ENCODE results near the gene WWC1. TPM values are rescaled to one million over a fixed set of nuclear protein-coding genes. Genes with fewer than 3 reads are reported as not detected.

Gene WWC1
- total and polyA plus RNA-seq, 10 of the 15 experiments (the other 5 are each of a cell fraction or from before 2014, with no cell fraction given), result 0.50 to 7.8 (median 2.5) TPM

GRCh38 chr5:168269937-168270330 lies 21.5 kb upstream of the WWC1 start (continued):
- TF ChIP-seq CREB1 (IDR thresholded peaks at IDR 0.05; ENCODE audit: low read depth), result no peak

- TF ChIP-seq ATF3 (IDR thresholded peaks at IDR 0.05; ENCODE audit: borderline replicate concordance, extremely low read depth, low read depth, low read length) (no peak), STAT3 (IDR thresholded peaks at IDR 0.05; ENCODE audit: low read depth, low read length) (no peak), E4F1 (IDR thresholded peaks at IDR 0.05; ENCODE audit: borderline replicate concordance, partially characterized antibody) (no peak), CBX3 (IDR thresholded peaks at IDR 0.05; ENCODE audit: borderline replicate concordance, low read depth) (no peak), MTA3 (IDR thresholded peaks at IDR 0.05; ENCODE audit: borderline replicate concordance, low read length) (no peak)
- FAIRE-seq (no peak), DNase-seq (ENCODE audit: low read depth, low spot score) (no peak), ATAC-seq (no peak)
- Histone ChIP-seq H4K20me1 (ENCODE audit: control insufficient read depth, insufficient read depth) (no peaks in the 10 kb centered on the region), H3K9ac (ENCODE audit: control insufficient read depth, insufficient read depth, low read length) (no peak overlapping the region), H3K79me2 (ENCODE audit: control insufficient read depth, insufficient read depth, low read length) (no peaks in the 10 kb centered on the region), H3K27ac (ENCODE audit: control insufficient read depth, insufficient read depth) (no peak overlapping the region), H2AFZ (ENCODE audit: control insufficient read depth, low read depth, low read length) (no peak overlapping the region), H3K36me3 (ENCODE audit: control insufficient read depth in 2 of 2, insufficient read depth in 2 of 2, low read length in 1 of 2) (no peaks in the 10 kb centered on the region), H3K27me3 (replicated peaks in 1 of 2; ENCODE audit: control insufficient read depth in 2 of 2, insufficient read depth in 2 of 2, low read length in 1 of 2) (no peaks in the 10 kb centered on the region), H3K4me1 (ENCODE audit: control insufficient read depth, insufficient read depth, low read length) (peaks cover 3% of the 10 kb centered on the region), H3K4me3 (no peak overlapping the region), H3K4me2 (ENCODE audit: control insufficient read depth, insufficient read depth) (no peak overlapping the region), H3K9me3 (replicated peaks; ENCODE audit: control insufficient read depth, insufficient read depth, low read length) (no peaks in the 10 kb centered on the region)
- SMC1A ChIA-PET (ENCODE audit: uncharacterized antibody, unreplicated experiment), result interaction anchor here (0.6 to 1.3 kb wide), 5 partner anchors 28 to 297 kb away, joined by 3 read pairs; no protein-coding TSS in a partner anchor
- WGBS (ENCODE audit: insufficient coverage, insufficient replicate concordance, low lambda C conversion rate, missing lambda C conversion rate), result 42% methylated on average over 3 of the region's 3 CpGs
- in situ Hi-C loops (cut with MboI), result no loop called here
- POLR2A ChIA-PET, result no interaction called here
- intact Hi-C loops (cut with micrococcal nuclease; ENCODE audit: unreplicated experiment), result no loop called here
- no TSS peak for BruUV-seq (replicated peaks)
- CTCF ChIA-PET, result interaction anchor here (0.7 to 1.5 kb wide), 5 partner anchors 264 to 1311 kb away, joined by 3 to 7 read pairs (median 3); no protein-coding TSS in a partner anchor
- RAD21 ChIA-PET (ENCODE audit: unreplicated experiment), result interaction anchor here (1.1 to 1.3 kb wide), 3 partner anchors 20 to 436 kb away, joined by 3 read pairs; no protein-coding TSS in a partner anchor
Measured at GRCh38 chr5:168270476-168270875, 21.0 kb upstream of the WWC1 start.
